Measurements from ENCODE around the gene CAMLG.

Gene CAMLG

DNA sequence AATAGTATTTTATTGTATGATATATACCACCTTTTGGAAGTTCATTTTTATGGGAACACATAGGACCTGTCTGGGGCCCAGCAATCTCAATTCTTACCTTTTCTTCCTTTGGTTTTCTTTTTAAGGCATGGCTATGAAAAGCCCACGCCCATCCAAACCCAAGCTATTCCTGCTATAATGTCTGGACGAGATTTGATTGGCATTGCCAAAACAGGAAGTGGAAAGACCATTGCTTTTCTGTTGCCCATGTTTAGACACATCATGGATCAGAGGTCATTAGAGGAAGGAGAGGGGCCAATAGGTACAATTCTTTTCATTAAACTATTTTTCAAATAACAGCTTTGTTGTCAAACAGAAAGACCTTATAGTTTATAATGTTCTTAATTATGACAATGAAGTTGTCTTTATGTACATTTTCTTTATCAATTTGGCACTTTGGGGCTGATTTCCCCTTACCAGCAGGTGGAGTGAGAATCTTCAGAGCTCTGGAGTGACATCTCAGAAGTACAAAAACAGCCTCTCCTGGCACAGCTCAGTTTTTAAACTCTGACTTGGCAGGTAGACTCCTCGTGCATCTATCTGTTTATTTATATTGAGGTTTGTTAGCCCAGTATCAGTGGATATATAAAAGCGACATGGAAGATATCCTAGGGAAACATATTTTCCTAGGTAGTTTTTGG is 46.0 kb downstream of the CAMLG start:
- no peak for DNase-seq (ENCODE audit: low spot score)

GRCh38 chr5:134784946-134785620 is 46.7 kb downstream of the CAMLG start:
- no peak for DNase-seq (ENCODE audit: low spot score)

DNA sequence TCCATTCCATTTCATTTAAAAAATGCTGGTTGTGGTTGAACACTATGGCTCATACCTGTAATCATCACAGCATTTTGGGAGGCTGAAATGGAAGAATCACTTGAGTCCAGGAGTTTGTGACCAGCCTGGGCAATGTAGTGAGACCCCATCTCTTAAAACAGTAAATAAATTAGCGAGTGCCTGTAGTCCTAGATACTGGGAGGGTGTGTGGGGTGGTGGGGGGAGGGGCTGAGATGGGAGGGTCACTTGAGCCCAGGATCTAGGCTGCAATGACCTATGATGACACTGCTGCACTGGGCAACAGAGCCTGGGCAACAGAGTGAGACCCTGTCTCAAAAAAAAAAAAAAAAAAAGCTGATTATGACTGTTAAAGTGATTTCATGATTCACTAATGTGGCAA is 49.3 kb downstream of the CAMLG start:
- DNase-seq (ENCODE audit: low spot score), result no peak

GRCh38 chr5:134791580-134791979 is 53.2 kb downstream of the CAMLG start:
- no peak for DNase-seq (ENCODE audit: low spot score)

DNA sequence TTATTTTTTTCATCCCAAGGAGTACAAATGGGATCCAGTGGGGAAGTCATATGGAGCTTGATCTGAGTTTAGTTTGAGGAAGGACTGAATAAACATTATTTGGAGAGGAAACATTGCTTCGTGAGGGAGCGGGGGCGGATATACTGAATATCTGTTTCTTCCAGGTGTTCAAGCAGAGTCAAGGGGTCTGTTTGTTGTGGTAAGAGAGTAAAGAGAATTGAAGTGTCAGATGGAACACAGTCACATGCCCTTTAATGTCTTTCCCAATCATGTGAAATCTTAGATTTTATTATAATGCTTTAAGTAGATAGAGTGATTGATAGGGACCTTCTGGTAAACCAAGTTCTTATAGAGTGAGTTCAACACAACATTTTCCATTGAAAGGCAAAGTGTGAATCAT is 53.9 kb downstream of the CAMLG start:
- no peak for DNase-seq (ENCODE audit: low spot score)

- no peak for DNase-seq (ENCODE audit: low spot score)
These were observed 54.8 kb downstream of the CAMLG start for GRCh38 chr5:134793111-134793510.

- no peak for DNase-seq (ENCODE audit: low spot score)
These were observed 55.7 kb downstream of the CAMLG start for GRCh38 chr5:134794082-134794481.

GRCh38 chr5:134794819-134795218 is 56.5 kb downstream of the CAMLG start:
- no peak for DNase-seq (ENCODE audit: low spot score)

DNA sequence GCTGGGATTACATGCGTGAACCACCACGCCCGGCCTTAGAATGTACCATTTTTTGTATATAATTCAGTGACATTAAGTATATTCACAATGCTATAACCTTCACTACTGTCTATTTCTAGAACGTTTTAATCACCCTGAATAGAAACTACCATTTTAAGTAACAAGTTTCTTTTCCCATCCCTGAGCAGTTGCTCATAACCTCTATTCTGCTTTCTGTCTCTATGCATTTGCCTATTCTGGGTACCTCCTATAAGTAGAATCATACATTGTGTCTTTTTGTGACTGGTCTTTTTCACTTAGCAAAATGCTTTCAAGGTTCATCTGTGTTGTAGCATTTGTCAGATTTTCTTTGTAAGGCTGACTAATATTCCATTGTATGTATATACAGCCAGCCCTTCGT is 60.1 kb downstream of the CAMLG start:
- no peak for DNase-seq (ENCODE audit: low spot score)

Measured in D341Med (cell line).